ENCODE results near the gene DPYD. TPM values are rescaled to one million over a fixed set of nuclear protein-coding genes. Genes with fewer than 3 reads are reported as not detected.

DPYD gene
- polyA plus RNA-seq, 1 of the 3 experiments (the other 2 are of a cell fraction) = 23.0 TPM

DNA sequence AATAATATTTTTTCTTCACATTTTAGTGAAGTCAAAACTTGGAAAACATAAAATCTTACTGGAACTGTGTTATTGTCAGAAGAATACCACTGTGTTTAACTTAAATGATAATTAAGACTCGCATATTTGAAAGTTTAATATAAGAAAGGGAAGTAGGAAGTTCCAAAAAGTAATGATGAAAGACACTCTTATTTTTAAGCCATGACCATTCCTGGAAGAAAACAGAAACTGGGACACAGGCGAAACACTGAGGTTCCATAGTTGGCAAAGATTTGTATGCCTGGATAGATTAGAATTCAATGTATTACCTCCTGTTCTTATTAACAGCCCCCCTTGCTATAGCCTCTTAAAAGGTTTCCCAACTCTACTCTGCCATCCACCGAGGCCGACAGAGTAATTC is 271.2 kb downstream of the DPYD start:
- peaks cover 0 to 24% of the 10 kb centered on the region in 2 experiments for H3K36me3 ChIP-seq (replicated peaks in 1 of 2; ENCODE audit: control insufficient read depth in 1 of 2, insufficient read depth in 2 of 2, low read length in 1 of 2)
- peaks cover 2% of the 10 kb centered on the region; the same call in 1 of the 2 replicates for H3K79me2 ChIP-seq (ENCODE audit: insufficient read depth)
- peaks cover 0 to 6% of the 10 kb centered on the region in 2 experiments; a peak in 2 of 4 replicates for H3K4me1 ChIP-seq (ENCODE audit: control insufficient read depth in 1 of 2, insufficient read depth in 2 of 2, low read depth in 1 of 2, low read length in 1 of 2)
- H3F3A ChIP-seq (replicated peaks; ENCODE audit: insufficient read depth) = peaks cover 21% of the 10 kb centered on the region
- H3K9me3 ChIP-seq = no peaks in the 10 kb centered on the region
- no peak for DNase-seq
- H3K4me2 ChIP-seq = no peak overlapping the region
- no peaks in the 10 kb centered on the region for H3K27me3 ChIP-seq (ENCODE audit: insufficient read depth)
- 96% methylated on average over 4 of the region's 4 CpGs for WGBS (ENCODE audit: low lambda C conversion rate)
- H3K4me3 ChIP-seq (ENCODE audit: low read depth in 2 of 2, low read length in 1 of 2) = no peak overlapping the region
- TF ChIP-seq MEF2A (IDR thresholded peaks at IDR 0.05; ENCODE audit: borderline replicate concordance, low read depth) = no peak
- TF ChIP-seq YY1 (IDR thresholded peaks at IDR 0.05; ENCODE audit: low read depth) = no peak
- TF ChIP-seq, protein P1, sequence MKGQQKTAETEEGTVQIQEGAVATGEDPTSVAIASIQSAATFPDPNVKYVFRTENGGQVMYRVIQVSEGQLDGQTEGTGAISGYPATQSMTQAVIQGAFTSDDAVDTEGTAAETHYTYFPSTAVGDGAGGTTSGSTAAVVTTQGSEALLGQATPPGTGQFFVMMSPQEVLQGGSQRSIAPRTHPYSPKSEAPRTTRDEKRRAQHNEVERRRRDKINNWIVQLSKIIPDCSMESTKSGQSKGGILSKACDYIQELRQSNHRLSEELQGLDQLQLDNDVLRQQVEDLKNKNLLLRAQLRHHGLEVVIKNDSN (IDR thresholded peaks at IDR 0.05; ENCODE audit: borderline replicate concordance, low read depth) = no peak
- ChIA-PET CTCF (interaction anchor here (1.4 kb wide), 1 partner anchor 10 kb away, joined by 6 read pairs; no protein-coding TSS in a partner anchor), POLR2A (no interaction called here)
- no peak overlapping the region for H2AFZ ChIP-seq (ENCODE audit: low read depth)
- no peaks in the 10 kb centered on the region for H3K9me2 ChIP-seq
- peaks cover 6% of the 10 kb centered on the region; the same call in 1 of the 2 replicates for H4K20me1 ChIP-seq (ENCODE audit: insufficient read depth)
- H3K9ac ChIP-seq = no peak overlapping the region
- no peak overlapping the region for H3K27ac ChIP-seq (ENCODE audit: low read depth in 2 of 2, low read length in 1 of 2)

DNA sequence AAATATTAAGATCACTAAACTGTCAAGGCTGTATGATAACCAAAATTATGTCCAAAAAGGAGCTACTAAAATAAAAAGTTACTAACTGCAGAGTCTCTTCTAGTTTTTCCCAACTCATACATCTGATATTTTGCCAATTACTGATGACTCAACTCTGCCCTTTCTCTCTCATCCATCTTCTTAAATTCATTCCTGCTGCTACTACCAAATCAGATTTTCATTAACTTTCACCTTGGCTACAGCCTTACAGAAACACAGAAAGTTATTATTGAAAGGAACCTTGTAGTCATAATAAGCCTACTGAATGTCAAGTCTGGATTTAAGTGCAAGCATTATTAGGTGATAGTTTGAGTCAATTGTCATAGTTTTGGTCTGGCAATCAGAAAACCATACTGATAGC is 273.1 kb downstream of the DPYD start:
- Histone ChIP-seq H3K27me3 (ENCODE audit: insufficient read depth) (no peaks in the 10 kb centered on the region), H3K9ac (no peak overlapping the region; the same call in 1 of the 2 replicates), H4K20me1 (ENCODE audit: insufficient read depth) (peaks cover 6% of the 10 kb centered on the region; the same call in 1 of the 2 replicates), H3K79me2 (ENCODE audit: insufficient read depth) (no peaks in the 10 kb centered on the region; the same call in 1 of the 2 replicates), H3K9me3 (no peaks in the 10 kb centered on the region), H2AFZ (ENCODE audit: low read depth) (no peak overlapping the region), H3K4me2 (no peak overlapping the region), H3K36me3 (replicated peaks in 1 of 2; ENCODE audit: control insufficient read depth in 1 of 2, insufficient read depth in 2 of 2, low read length in 1 of 2) (peaks cover 0 to 24% of the 10 kb centered on the region in 2 experiments), H3K9me2 (no peaks in the 10 kb centered on the region), H3K4me3 (ENCODE audit: low read depth in 2 of 2, low read length in 1 of 2) (no peak overlapping the region), H3K27ac (ENCODE audit: low read depth in 2 of 2, low read length in 1 of 2) (peak overlapping the region in 1 of 2 experiments; percentile 88; a peak in 3 of 4 replicates), H3F3A (replicated peaks; ENCODE audit: insufficient read depth) (peaks cover 21% of the 10 kb centered on the region), H3K4me1 (ENCODE audit: control insufficient read depth in 1 of 2, insufficient read depth in 2 of 2, low read depth in 1 of 2, low read length in 1 of 2) (peaks cover 0 to 6% of the 10 kb centered on the region in 2 experiments; a peak in 2 of 4 replicates)
- no peak for TF ChIP-seq FOXM1 (IDR thresholded peaks at IDR 0.05; ENCODE audit: low read depth)
- peak in 1 of 2 experiments; percentile 48; a peak in 1 of 4 replicates for TF ChIP-seq EP300 (IDR thresholded peaks at IDR 0.05; ENCODE audit: borderline replicate concordance in 1 of 2, low read depth in 1 of 2, low read length in 1 of 2)
- no peak; the same call in 1 of the 2 replicates for TF ChIP-seq POLR2AphosphoS5 (IDR thresholded peaks at IDR 0.05; ENCODE audit: low read depth, low read length)
- peak; percentile 79; the same call in 1 of the 2 replicates for TF ChIP-seq FOSL2 (IDR thresholded peaks at IDR 0.05; ENCODE audit: borderline replicate concordance, low read depth)
- TF ChIP-seq RXRA (IDR thresholded peaks at IDR 0.05; ENCODE audit: borderline replicate concordance, low read depth) = peak; percentile 45; the same call in 1 of the 2 replicates
- TF ChIP-seq JUND (IDR thresholded peaks at IDR 0.05) = peak; percentile 84
- no peak for TF ChIP-seq TEAD4 (IDR thresholded peaks at IDR 0.05; ENCODE audit: borderline replicate concordance, insufficient read depth)
- peak; percentile 84 for TF ChIP-seq PBX3 (IDR thresholded peaks at IDR 0.05)
- peak; percentile 54; the same call in 1 of the 2 replicates for TF ChIP-seq NFIC (IDR thresholded peaks at IDR 0.05; ENCODE audit: borderline replicate concordance)
- peak; percentile 86 for TF ChIP-seq TCF12 (IDR thresholded peaks at IDR 0.05)
- no peak for DNase-seq
- ChIA-PET POLR2A (no interaction called here), CTCF (interaction anchor here (1.1 kb wide), 1 partner anchor 17 kb away, joined by 3 read pairs; no protein-coding TSS in a partner anchor)
